HFF-Myc (cell line): ENCODE data around the gene SCGB3A1.

Source experiments
- DNase-seq: peaks from one replicate; pipeline ENCODE4 v3.0.0-alpha.2; 2011; ENCODE audit warnings: low read depth; ENCODE audit errors: extremely low read depth
- H3K4me3 ChIP-seq: replicated peaks from 2 replicates; pipeline ENCODE4 v1.5.1; 2011; ENCODE audit warnings: low read depth, mild to moderate bottlenecking, control low read depth, low read length
- CTCF ChIP-seq: IDR thresholded peaks from 2 replicates; pipeline ENCODE4 v1.5.1; 2012; ENCODE audit warnings: mild to moderate bottlenecking, low read depth, low read length, control low read depth; ENCODE audit errors: missing control alignments

The SCGB3A1 gene

GRCh38 chr5:180595381-180596114 lies 4.2 kb upstream of the SCGB3A1 start:
- no peak for DNase-seq
- H3K4me3 ChIP-seq, result no peak overlapping the region
- TF ChIP-seq CTCF, result no peak

GRCh38 chr5:180595046-180595379 lies 3.7 kb upstream of the SCGB3A1 start:
- no peak for TF ChIP-seq CTCF
- DNase-seq, result no peak
- H3K4me3 ChIP-seq, result no peak overlapping the region

- DNase-seq, result no peak
- H3K4me3 ChIP-seq, result no peak overlapping the region
- TF ChIP-seq CTCF, result no peak
These were observed 3.2 kb upstream of the SCGB3A1 start for GRCh38 chr5:180594311-180595045.

- no peak for DNase-seq
- TF ChIP-seq CTCF, result no peak
- no peak overlapping the region for H3K4me3 ChIP-seq
These were observed 2.3 kb upstream of the SCGB3A1 start for GRCh38 chr5:180593446-180594206.

GRCh38 chr5:180592176-180592575 lies 877 bp upstream of the SCGB3A1 start:
- H3K4me3 ChIP-seq, result no peak overlapping the region
- DNase-seq, result no peak
- TF ChIP-seq CTCF, result no peak

GRCh38 chr5:180590543-180591310 lies 572 bp downstream of the SCGB3A1 start:
- no peak overlapping the region for H3K4me3 ChIP-seq
- no peak for TF ChIP-seq CTCF

More at GRCh38 chr5:180590543-180591310, 572 bp downstream of the SCGB3A1 start:
- DNase-seq, result no peak
